ENCODE measurements around the gene CELF6.
A peak's percentile ranks its signal among the peaks of the same experiment; 100 is the strongest.

CELF6 gene

GRCh38 chr15:72319985-72320671 is at the start of gene CELF6:
Gene CELF6 (minus strand): TSS chr15:72320157. CDS start chr15:72319874, 283 bp downstream.
- DNase-seq (ENCODE audit: low read depth in 2 of 2) = peak; percentile 40 to 54

GRCh38 chr15:72368899-72369298 is 48.9 kb upstream of the CELF6 start:
- DNase-seq (ENCODE audit: low read depth in 2 of 2) = no peak

DNA sequence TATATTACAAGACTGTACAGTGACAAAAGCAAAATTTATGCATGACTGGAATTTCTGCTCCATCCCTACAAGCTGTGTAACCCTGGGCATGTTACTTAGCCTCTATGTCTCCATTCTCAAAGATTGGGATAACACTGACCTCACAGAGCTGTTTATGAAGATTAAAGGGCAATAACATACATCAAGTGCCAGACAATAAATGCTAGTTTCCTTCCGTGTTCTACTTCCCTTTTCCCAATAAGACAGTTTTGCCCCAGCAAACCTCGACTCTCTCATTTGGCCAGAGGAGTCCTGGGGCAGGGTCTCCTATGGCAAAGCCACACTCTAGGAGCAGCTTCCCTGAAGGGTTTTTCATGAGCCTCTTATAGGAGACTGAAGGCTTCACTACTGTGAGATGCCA is 48.4 kb upstream of the CELF6 start:
- no peak for DNase-seq (ENCODE audit: low read depth in 2 of 2)

DNA sequence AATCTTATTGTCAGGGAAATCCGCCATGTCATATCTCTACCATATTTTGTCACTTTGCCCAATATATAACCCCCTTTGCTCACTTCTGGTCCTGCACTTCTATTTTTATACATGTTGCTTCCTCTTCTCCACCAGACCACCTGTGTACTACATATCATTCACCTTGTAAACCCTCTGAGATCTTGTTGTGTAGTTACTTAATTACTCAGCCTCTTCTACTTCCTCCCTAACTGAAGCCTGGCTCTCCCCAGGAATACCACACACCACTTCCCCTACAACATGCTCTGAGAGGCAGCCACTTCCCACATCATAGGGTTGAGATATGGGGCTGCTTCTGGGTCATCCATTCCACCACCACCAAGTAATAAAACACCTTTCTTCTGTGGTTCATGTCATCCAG is 45.9 kb upstream of the CELF6 start:
- no peak for DNase-seq (ENCODE audit: low read depth in 2 of 2)

GRCh38 chr15:72361176-72361575 is 41.2 kb upstream of the CELF6 start:
- no peak for DNase-seq (ENCODE audit: low read depth in 2 of 2)

GRCh38 chr15:72358650-72359171 is 38.8 kb upstream of the CELF6 start:
- DNase-seq (ENCODE audit: low read depth in 2 of 2) = no peak

DNA sequence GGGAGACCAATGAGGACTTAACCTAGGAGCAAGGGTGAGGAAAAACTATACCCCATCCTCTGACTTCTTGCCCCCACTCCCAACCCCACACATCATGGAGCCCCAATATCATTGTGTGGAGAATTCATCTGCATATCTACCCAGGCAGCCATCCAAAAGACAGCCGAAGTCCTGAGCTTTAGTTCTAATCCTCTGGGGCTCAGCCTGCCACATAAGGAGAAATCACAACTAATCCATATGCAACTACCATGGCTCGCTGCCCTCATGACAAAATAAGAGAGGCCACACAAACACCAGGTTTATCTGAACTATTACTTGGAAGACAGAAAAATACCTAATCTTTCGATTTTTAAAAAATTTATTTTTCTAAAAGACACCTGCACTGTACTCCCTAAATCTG is 38.2 kb upstream of the CELF6 start:
- no peak for DNase-seq (ENCODE audit: low read depth in 2 of 2)

GRCh38 chr15:72354496-72354895 is 34.5 kb upstream of the CELF6 start:
- DNase-seq (ENCODE audit: low read depth in 2 of 2) = no peak

DNA sequence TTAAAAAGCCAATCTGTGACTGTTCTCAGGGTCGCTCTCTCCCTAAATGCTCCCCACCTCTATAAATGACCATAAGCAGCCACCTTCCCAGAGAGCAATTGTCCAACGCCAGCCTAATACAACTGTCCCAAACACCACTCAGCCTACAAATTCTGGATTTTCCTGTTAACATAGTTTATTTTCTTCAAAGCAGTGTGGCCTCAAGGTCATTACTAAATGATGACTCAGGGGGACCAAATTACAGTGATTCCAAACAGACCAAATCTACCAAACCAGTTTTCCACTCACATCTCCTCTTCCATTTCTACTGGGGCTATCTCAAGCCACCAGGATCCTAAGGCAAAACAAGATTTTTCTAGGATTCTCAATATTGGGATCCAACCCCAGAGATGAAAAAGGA is 33.3 kb upstream of the CELF6 start:
- no peak for DNase-seq (ENCODE audit: low read depth in 2 of 2)

DNA sequence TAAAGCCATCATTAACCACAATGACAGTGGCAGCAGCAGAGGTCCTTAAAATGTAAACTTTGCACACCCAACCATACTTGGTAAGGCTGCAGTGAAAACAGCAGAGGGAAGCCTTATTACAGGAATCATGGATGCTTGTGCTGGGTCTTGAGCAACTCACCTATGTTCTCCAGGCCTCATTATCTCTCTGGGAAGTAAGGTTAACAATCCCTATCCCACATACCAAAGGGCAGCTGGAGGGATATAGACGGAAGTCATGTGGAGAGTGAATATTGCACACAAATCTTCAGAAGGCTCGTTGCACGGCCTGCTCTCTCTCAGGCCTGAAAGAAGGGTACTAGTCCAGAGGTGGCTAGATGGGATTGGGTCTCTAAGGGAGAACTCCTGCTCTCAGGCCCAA is 25.8 kb upstream of the CELF6 start:
- DNase-seq (ENCODE audit: low read depth in 2 of 2) = no peak

- DNase-seq (ENCODE audit: low read depth in 2 of 2) = no peak
Measured at GRCh38 chr15:72345280-72345679, 25.3 kb upstream of the CELF6 start.

GRCh38 chr15:72344602-72345001 is 24.6 kb upstream of the CELF6 start:
- DNase-seq (ENCODE audit: low read depth in 2 of 2) = no peak

GRCh38 chr15:72342385-72342784 is 22.4 kb upstream of the CELF6 start:
- no peak for DNase-seq (ENCODE audit: low read depth in 2 of 2)

DNA sequence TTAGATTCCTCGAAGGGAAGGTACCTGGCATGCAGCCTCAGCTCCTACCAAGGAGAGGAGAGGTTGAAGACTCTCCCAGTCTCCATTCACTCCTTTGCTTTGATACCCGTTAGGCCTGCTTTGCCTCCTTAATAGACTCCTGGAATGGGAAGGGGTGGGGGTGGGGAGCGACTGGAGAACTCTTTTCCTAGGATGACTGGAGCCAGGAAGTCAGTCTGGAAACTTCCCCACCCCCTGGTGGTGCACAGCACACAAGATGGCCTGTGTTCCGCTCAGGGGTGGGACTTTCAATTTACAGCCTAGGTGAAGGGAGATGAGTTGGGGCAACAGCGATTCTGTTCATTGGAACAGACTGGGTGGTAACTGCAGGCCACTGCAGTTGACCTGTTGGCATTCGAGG is 21.4 kb upstream of the CELF6 start:
- no peak for DNase-seq (ENCODE audit: low read depth in 2 of 2)

GRCh38 chr15:72340366-72340765 is 20.4 kb upstream of the CELF6 start:
- DNase-seq (ENCODE audit: low read depth in 2 of 2) = no peak

DNA sequence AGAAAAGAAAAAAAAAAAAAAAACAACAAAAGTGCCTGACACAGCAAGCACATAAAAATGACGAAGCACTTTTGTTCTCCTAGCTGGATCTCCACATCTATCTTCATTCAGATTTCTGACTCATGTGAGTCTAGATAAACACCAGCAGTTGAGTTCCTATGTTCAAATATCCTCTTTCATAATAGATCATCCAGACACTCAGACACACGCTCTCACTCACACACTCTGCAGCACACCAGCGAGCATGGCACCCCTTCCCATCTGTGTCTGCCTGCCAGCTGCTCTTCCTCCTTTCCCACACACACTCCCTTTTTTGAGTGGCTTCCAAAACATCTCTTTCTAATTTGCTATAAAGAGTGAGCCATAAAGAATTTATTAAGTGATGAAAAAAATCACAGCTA is 19.8 kb upstream of the CELF6 start:
- DNase-seq (ENCODE audit: low read depth in 2 of 2) = no peak

DNA sequence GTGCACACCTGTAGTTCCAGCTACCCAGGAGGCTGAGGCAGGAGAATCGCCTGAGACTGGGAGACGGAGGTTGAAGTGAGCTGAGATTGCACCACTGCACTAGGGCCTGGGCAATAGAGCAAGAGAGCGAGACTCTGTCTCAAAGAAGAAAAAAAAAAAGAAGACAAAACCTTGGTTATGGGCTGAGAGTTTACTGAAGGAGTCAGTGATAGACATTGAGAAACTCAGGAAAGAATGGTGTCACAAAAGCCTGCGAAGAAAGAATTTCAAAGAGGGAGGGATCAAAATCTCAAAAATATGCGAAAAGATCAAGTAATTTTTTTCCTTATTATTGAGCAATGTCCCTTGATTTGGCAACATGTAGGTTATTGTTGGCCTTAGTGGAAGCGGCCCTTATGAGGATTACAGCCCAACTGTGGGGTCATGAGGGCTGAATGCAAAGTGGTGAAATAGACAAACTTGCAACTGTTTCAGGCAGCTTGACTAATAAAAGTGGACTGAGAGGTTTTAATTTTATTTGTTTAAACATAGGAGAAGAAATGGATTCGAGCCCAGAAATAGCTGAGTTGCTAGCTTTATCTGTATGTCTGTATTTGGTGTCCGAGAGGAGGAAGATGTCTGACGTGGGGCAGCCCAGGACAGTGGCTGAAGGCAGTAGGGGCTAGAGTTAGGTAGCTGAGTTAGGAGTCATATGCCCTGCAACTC is 18.8 kb upstream of the CELF6 start:
- no peak for DNase-seq (ENCODE audit: low read depth in 2 of 2)

- DNase-seq (ENCODE audit: low read depth in 2 of 2) = no peak
Measured at GRCh38 chr15:72338148-72338547, 18.2 kb upstream of the CELF6 start.

DNA sequence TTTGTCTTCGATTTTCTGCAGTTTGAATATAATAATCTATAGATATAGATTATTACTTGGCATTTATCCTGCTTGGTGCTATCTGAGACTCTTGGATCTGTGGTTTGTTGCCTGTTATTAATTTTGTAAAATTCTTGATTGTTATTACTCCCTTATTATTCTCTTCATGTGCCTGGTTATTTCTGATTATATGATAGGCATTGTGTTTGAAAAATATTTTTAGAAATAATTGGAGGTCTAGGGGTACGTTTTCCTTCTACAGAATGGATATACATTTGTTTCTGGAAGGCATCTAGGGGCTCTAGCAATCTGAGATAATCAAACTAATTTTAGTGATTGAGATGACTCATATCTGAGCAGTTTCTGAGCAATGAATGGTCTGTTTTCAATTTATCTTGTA is 14.9 kb upstream of the CELF6 start:
- no peak for DNase-seq (ENCODE audit: low read depth in 2 of 2)

GRCh38 chr15:72331021-72331420 is 11.1 kb upstream of the CELF6 start:
- no peak for DNase-seq (ENCODE audit: low read depth in 2 of 2)

GRCh38 chr15:72323752-72324151 is 3.8 kb upstream of the CELF6 start:
- DNase-seq (ENCODE audit: low read depth in 2 of 2) = no peak

DNA sequence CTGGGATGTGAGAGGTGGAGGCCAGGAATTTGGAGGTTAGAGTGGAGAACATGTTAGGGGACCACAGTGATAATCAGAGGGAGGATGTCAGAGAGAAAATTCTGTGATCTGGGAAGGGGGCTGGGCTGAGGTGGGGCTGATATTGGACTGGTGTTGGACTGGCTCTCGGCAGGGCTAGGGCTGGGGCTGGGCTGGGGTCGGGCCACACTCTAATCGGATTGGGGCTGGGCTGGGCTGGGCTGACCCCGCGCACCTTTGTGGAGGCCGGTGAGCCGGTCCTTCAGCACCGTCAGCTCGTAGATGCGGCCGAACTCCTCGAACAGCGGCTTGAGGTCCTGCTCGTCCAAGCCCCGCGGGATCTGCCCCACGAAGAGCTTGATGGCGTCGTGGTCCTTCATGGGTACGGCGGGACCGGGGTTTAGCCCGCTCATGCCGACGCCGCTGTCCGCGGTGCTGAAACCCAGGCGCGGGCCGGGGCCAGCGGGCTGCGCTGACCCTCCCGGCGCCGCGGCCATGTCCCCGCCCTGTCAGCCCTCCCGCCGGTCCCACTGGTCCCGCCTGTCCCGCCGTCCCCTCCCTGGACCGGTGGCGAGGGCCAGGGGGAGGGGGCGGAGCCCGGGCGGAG is 485 bp downstream of the CELF6 start:
- peak in 1 of 2 donors; percentile 27 for DNase-seq (ENCODE audit: low read depth in 2 of 2)

GRCh38 chr15:72318408-72318942 is 1.5 kb downstream of the CELF6 start:
- no peak for DNase-seq (ENCODE audit: low read depth in 2 of 2)
